HepG2 (cell line): ENCODE data around the gene PTGIR. TPM values are rescaled to one million over a fixed set of nuclear protein-coding genes. Genes with fewer than 3 reads are reported as not detected.

Experiments used
- ATAC-seq: fragments of 200-7000 bp; cut with Tn5 transposase; 3 replicates; pipeline ENCODE4 v1.9.1; 2020; ENCODE audit warnings: mild to moderate bottlenecking, moderate library complexity
- BruUV-seq: library from RNA; stranded (reverse); fragments of 400-500 nt; replicated peaks from 2 replicates; lab custom pipeline; 2021; lab: Mats Ljungman, UMichigan
- CTCF ChIA-PET: fragments of 300-600 bp; formaldehyde crosslinking; extraction: SDS; loops from one replicate; lab custom pipeline; 2021; ENCODE audit warnings: low total read pairs, inconsistent platforms, low intra/inter-chr PET ratio; lab: Yijun Ruan, JAX
- POLR2A ChIA-PET: fragments of 350-600 bp; sonication (Branson Sonifier 250); formaldehyde crosslinking; loops from one replicate; lab custom pipeline; 2020; ENCODE audit warnings: antibody characterized with exemption, inconsistent platforms; lab: Yijun Ruan, JAX
- DNase-seq: peaks from one replicate; pipeline ENCODE4 v3.0.0-alpha.2; 2015; ENCODE audit warnings: low spot score
- FAIRE-seq: peaks from 3 replicates; lab custom pipeline; 2011; peaks lifted over from hg19 to GRCh38; lab: Jason Lieb, UNC
- H2AFZ ChIP-seq: one replicate; pipeline ENCODE4 v1.6.1; 2011; ENCODE audit warnings: low read length, inconsistent platforms
- H3K27ac ChIP-seq: fragments of 300-600 bp; 3 replicates; pipeline ENCODE4 v1.8.0; 2011; ENCODE audit warnings: mixed run types, mild to moderate bottlenecking, mixed read lengths, low read length, inconsistent platforms; ENCODE audit not compliant: insufficient read depth; ENCODE audit errors: extremely low read length
- H3K27me3 ChIP-seq, 2 experiments: fragments of 200-600 bp in 1 of 2; 2 replicates in 1 of 2; 3 replicates in 1 of 2; pipeline versions ENCODE4 v1.6.0 to v1.8.0; 2011; ENCODE audit warnings: low read length in 2 of 2, mild to moderate bottlenecking in 2 of 2, moderate library complexity in 2 of 2, inconsistent platforms in 1 of 2; ENCODE audit not compliant: insufficient read depth in 2 of 2, control insufficient read depth in 1 of 2
- H3K36me3 ChIP-seq, 2 experiments: fragments of 200-600 bp in 1 of 2; replicated peaks in 1 of 2; 2 replicates in 1 of 2; 3 replicates in 1 of 2; pipeline versions ENCODE4 v1.5.1 to v1.8.0; 2011; ENCODE audit warnings: low read length in 2 of 2, inconsistent platforms in 1 of 2; ENCODE audit not compliant: insufficient read depth in 2 of 2, control insufficient read depth in 1 of 2
- H3K4me1 ChIP-seq: 2 replicates; pipeline ENCODE4 v1.5.1; 2012; ENCODE audit warnings: low read length, inconsistent platforms; ENCODE audit not compliant: insufficient read depth
- H3K4me2 ChIP-seq: 2 replicates; pipeline ENCODE4 v1.6.0; 2011; ENCODE audit warnings: low read depth, low read length, inconsistent platforms
- H3K4me3 ChIP-seq, 3 experiments: fragments of 200-600 bp in 1 of 3; sonication (generic), shearing (Covaris generic) in 1 of 3; replicated peaks in 1 of 3; 2 replicates each; pipeline ENCODE4 v1.5.1; 2011 to 2016; ENCODE audit warnings: low read length in 3 of 3, inconsistent platforms in 2 of 3, low read depth in 2 of 3, mild to moderate bottlenecking in 2 of 3, control low read depth in 1 of 3, mixed read lengths in 1 of 3; ENCODE audit not compliant: insufficient read depth in 1 of 3
- H3K79me2 ChIP-seq: one replicate; pipeline ENCODE4 v1.6.1; 2011; ENCODE audit warnings: low read length, inconsistent platforms; ENCODE audit not compliant: insufficient read depth
- H3K9ac ChIP-seq: 2 replicates; pipeline ENCODE4 v1.6.0; 2011; ENCODE audit warnings: mild to moderate bottlenecking, low read depth, low read length, inconsistent platforms; ENCODE audit not compliant: insufficient read depth
- H3K9me3 ChIP-seq: 2 replicates; pipeline ENCODE4 v1.5.1; 2012; ENCODE audit warnings: mild to moderate bottlenecking, low read length
- H4K20me1 ChIP-seq: 2 replicates; pipeline ENCODE4 v1.6.0; 2011; ENCODE audit warnings: inconsistent platforms, mild to moderate bottlenecking, low read length, moderate library complexity; ENCODE audit not compliant: insufficient read depth
- ASH2L ChIP-seq: fragments of 300-600, 200-600 bp; sonication (generic); IDR thresholded peaks from 2 replicates; pipeline ENCODE4 v1.7.0; 2017; ENCODE audit warnings: low read depth, mild to moderate bottlenecking, moderate library complexity, mixed read lengths, low read length; ENCODE audit not compliant: insufficient read length
- ATAD3A ChIP-seq: sonication (generic); formaldehyde crosslinking; IDR thresholded peaks from 2 replicates; pipeline ENCODE4 v1.4.0; 2020; ENCODE audit warnings: missing genetic modification reagents
- CCDC6 ChIP-seq: sonication (generic); formaldehyde crosslinking; IDR thresholded peaks from 2 replicates; pipeline ENCODE4 v1.8.1; 2022; ENCODE audit warnings: mild to moderate bottlenecking, missing genetic modification reagents, moderate library complexity
- CREM ChIP-seq, 2 experiments: sonication (generic) in 1 of 2; formaldehyde crosslinking in 1 of 2; IDR thresholded peaks; 2 replicates each; pipeline versions ENCODE4 v1.4.0 to v1.6.1; 2016 to 2020; ENCODE audit warnings: antibody characterized with exemption in 1 of 2, mild to moderate bottlenecking in 1 of 2, missing genetic modification reagents in 1 of 2
- HOXA5 ChIP-seq: sonication (generic); formaldehyde crosslinking; IDR thresholded peaks from 2 replicates; pipeline ENCODE4 v1.4.0; 2020; ENCODE audit warnings: missing genetic modification reagents
- MXI1 ChIP-seq: IDR thresholded peaks from 3 replicates; pipeline ENCODE4 v1.6.1; 2012; ENCODE audit warnings: low read depth, low read length, inconsistent platforms, borderline replicate concordance
- PRDM4 ChIP-seq: sonication (generic); formaldehyde crosslinking; IDR thresholded peaks from 2 replicates; pipeline ENCODE4 v1.9.0; 2021; ENCODE audit warnings: missing genetic modification reagents, borderline replicate concordance
- SNAPC4 ChIP-seq: sonication (generic); formaldehyde crosslinking; IDR thresholded peaks from 2 replicates; pipeline ENCODE4 v1.4.0; 2020; ENCODE audit warnings: mild to moderate bottlenecking, missing genetic modification reagents
- ZFP36 ChIP-seq: fragments of 150-350 bp; IDR thresholded peaks from 2 replicates; pipeline ENCODE4 v1.6.1; 2018; ENCODE audit warnings: borderline replicate concordance, low read length, low read depth; ENCODE audit not compliant: partially characterized antibody
- ZNF160 ChIP-seq: sonication (generic); formaldehyde crosslinking; IDR thresholded peaks from 2 replicates; pipeline ENCODE4 v1.8.0; 2022; ENCODE audit warnings: mild to moderate bottlenecking, inconsistent platforms, missing genetic modification reagents
- ZNF749 ChIP-seq: sonication (generic); formaldehyde crosslinking; IDR thresholded peaks from 2 replicates; pipeline ENCODE4 v1.8.0; 2022; ENCODE audit warnings: mild to moderate bottlenecking, missing genetic modification reagents, moderate library complexity, borderline replicate concordance
- WGBS: methylation state at CpG from one replicate; pipeline ENCODE4 v1.1.6; 2017; ENCODE audit warnings: low lambda C conversion rate; 5-methylcytosine and 5-hydroxymethylcytosine counted together
- in situ Hi-C: cut with HindIII; loops from 2 replicates; pipeline ENCODE4 v1.10.0; 2017; ENCODE audit warnings: low pct_unique_long_range_greater_than_20kb; ENCODE audit not compliant: extremely low pct_ligation_motif_present
- intact Hi-C: fragments of 100-400 bp; cut with micrococcal nuclease; formaldehyde crosslinking; loops from one replicate; pipeline ENCODE4 v1.10.0; 2022; ENCODE audit not compliant: unreplicated experiment
- polyA plus RNA-seq, 8 experiments: library from polyadenylated mRNA; depleted of rRNA in 3 of 8; stranded (reverse) in 7 of 8; unstranded in 1 of 8; fragments of >200 nt; fragmentation: Illumina TruSeq in 4 of 8; extraction: Trizol in 4 of 8; gene quantifications; 2 replicates each; pipeline versions ENCODE4 v1.2.1 to v1.2.3, GENCODE V29; 2011 to 2016; ENCODE audit warnings: low read depth in 4 of 8, missing spikeins in 1 of 8, mixed read lengths in 1 of 8; ENCODE audit not compliant: insufficient read depth in 1 of 8
- total RNA-seq, 5 experiments: library from RNA; depleted of rRNA; stranded (reverse); fragments of >200 nt; fragmentation: Illumina TruSeq; extraction: Trizol; gene quantifications; 2 replicates each; pipeline ENCODE4 v1.2.3, GENCODE V29; 2016; ENCODE audit warnings: low read depth in 1 of 5

The PTGIR gene
- total and polyA plus RNA-seq, 2 of the 13 experiments (the other 11 are each of a cell fraction or from before 2014, with no cell fraction given) = not detected

- Histone ChIP-seq H3K79me2 (no peaks in the 10 kb centered on the region), H2AFZ (no peak overlapping the region), H3K4me1 (peaks cover 3% of the 10 kb centered on the region), H4K20me1 (no peaks in the 10 kb centered on the region), H3K9me3 (no peaks in the 10 kb centered on the region), H3K4me3 (no peak overlapping the region), H3K36me3 (no peaks in the 10 kb centered on the region), H3K27ac (no peak overlapping the region), H3K9ac (no peak overlapping the region), H3K4me2 (no peak overlapping the region), H3K27me3 (peaks cover 8 to 40% of the 10 kb centered on the region in 2 experiments)
- DNase-seq (no peak), FAIRE-seq (no peak), ATAC-seq (no peak)
- no TSS peak for BruUV-seq
- CTCF ChIA-PET = no interaction called here
- 44% methylated on average over 3 of the region's 3 CpGs for WGBS
- POLR2A ChIA-PET = no interaction called here
- in situ Hi-C loops (no loop called here), intact Hi-C loops (no loop called here)
- TF ChIP-seq ATAD3A (CRISPR knock-in tag) (no peak), ZNF160 (no peak), ZFP36 (peak; percentile 27)
Observed at GRCh38 chr19:46633130-46633529, 8.2 kb upstream of the PTGIR start.

- no TSS peak for BruUV-seq
- 6% methylated on average over 6 of the region's 6 CpGs for WGBS
- ATAC-seq (no peak), DNase-seq (no peak), FAIRE-seq (no peak)
- Histone ChIP-seq H3K36me3 (no peaks in the 10 kb centered on the region), H3K4me1 (no peaks in the 10 kb centered on the region), H3K27me3 (peaks cover 8 to 25% of the 10 kb centered on the region in 2 experiments; a peak in 4 of 5 replicates), H3K4me3 (no peak overlapping the region), H3K27ac (no peak overlapping the region), H3K9me3 (no peaks in the 10 kb centered on the region), H3K4me2 (no peak overlapping the region), H3K9ac (no peak overlapping the region), H4K20me1 (no peaks in the 10 kb centered on the region), H2AFZ (no peak overlapping the region), H3K79me2 (no peaks in the 10 kb centered on the region)
- POLR2A ChIA-PET = no interaction called here
- in situ Hi-C loops (no loop called here), intact Hi-C loops (no loop called here)
- CTCF ChIA-PET = no interaction called here
- TF ChIP-seq HOXA5 (CRISPR knock-in tag) = no peak
- TF ChIP-seq CREM (IDR thresholded peaks at IDR 0.05) = no peak
- no peak for TF ChIP-seq CREM (CRISPR knock-in tag; IDR thresholded peaks at IDR 0.05)
- TF ChIP-seq ASH2L = no peak
- no peak for TF ChIP-seq CCDC6
- no peak for TF ChIP-seq PRDM4
- TF ChIP-seq SNAPC4 (CRISPR knock-in tag) = no peak
- no peak for TF ChIP-seq MXI1
- TF ChIP-seq ZNF749 = no peak
Observed at GRCh38 chr19:46631481-46631880, 6.6 kb upstream of the PTGIR start.
